ENCODE measurements around the gene CACHD1. TPM values are rescaled to one million over a fixed set of nuclear protein-coding genes. Genes with fewer than 3 reads are reported as not detected.

The CACHD1 gene
- total RNA-seq, 4 donors from 2014 or later = 23.6 to 36.1 (median 24.8) TPM

DNA sequence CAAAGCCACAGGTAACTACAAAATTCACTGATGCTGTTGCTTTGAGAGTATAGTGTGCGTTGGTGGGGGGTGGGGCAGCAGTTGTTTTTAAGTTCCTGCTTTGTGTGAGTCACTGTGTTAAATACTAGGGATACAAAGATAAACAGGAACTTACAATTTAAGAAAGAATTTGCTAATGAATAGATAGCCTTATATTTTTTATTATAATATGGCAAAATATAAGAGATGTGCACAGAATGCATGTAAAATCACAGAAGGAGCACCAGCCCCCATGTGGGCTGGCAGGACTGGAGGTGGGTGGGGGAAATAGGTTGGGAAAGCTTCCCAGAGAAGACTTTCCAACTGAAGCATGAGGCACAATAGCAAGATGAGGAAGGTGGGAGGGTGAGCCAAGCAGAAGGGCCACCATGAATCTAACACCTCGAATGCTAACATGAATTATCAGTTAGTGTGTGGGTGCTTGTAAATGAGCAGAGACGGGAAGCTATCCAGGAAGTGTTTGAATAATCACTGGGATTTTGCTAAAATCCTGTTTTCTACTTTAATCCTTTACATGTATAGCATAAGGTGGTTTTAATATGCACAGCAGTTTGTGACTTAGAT, 217.9 kb downstream of the CACHD1 start:
- TF ChIP-seq, protein P1, sequence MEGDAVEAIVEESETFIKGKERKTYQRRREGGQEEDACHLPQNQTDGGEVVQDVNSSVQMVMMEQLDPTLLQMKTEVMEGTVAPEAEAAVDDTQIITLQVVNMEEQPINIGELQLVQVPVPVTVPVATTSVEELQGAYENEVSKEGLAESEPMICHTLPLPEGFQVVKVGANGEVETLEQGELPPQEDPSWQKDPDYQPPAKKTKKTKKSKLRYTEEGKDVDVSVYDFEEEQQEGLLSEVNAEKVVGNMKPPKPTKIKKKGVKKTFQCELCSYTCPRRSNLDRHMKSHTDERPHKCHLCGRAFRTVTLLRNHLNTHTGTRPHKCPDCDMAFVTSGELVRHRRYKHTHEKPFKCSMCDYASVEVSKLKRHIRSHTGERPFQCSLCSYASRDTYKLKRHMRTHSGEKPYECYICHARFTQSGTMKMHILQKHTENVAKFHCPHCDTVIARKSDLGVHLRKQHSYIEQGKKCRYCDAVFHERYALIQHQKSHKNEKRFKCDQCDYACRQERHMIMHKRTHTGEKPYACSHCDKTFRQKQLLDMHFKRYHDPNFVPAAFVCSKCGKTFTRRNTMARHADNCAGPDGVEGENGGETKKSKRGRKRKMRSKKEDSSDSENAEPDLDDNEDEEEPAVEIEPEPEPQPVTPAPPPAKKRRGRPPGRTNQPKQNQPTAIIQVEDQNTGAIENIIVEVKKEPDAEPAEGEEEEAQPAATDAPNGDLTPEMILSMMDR (IDR thresholded peaks at IDR 0.05; ENCODE audit: low read depth) = no peak

DNA sequence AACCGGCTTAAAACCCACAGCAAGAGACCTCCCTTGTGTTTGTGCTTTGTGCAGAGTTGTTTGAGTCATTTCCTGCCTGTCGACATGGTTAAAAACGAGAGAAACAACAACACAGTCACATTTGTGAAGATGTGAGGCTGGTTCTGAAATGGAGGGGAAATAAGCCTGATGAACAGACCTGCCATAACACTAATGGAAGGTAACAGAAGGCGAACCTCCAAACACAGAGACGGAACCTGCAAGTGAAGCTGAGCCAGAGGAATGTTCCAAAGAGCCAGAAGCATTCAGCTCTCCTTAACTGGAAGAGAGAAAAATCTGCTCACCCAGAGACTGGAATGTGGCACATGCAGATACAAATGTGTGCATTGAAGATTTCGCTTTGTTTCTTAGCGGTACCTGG, 221.7 kb downstream of the CACHD1 start:
- TF ChIP-seq, protein P1 (IDR thresholded peaks at IDR 0.05; ENCODE audit: low read depth) = no peak

DNA sequence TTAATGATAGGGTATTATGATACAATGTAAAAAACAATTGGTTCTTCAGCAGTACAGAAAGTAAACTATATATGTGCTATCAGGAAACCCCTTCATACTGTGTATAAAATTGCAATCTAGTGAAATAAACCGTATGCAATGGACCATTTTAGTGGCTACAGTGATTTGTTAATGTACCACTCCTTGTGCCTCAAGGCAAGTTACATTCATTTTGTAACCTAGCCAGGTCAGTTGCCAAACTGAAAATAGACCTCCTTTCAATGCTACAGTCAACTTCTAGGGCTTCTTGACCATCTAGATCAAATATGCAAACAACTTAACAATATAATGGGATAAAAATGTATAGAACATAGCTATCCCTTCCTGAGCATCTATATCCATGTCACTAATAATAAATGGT, 223.0 kb downstream of the CACHD1 start:
- TF ChIP-seq, protein P1 (IDR thresholded peaks at IDR 0.05; ENCODE audit: low read depth) = no peak

DNA sequence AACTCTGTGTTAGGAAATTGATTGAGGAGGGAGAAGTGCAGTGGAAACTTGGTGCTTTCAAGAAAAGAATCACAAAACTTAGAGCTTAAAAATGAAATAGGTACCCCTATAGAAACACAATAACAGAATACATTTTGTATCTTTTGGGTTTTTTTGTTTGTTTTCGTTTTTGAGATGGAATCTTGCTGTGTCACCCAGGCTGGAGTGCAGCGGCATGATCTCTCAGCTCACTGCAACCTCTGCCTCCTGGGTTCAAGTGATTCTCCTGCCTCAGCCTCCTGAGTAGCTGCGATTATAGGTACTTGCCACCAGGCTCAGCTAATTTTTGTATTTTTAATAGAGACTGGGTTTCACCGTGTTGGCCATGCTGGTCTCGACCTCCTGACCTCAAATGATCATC, 223.5 kb downstream of the CACHD1 start:
- TF ChIP-seq, protein P1 (IDR thresholded peaks at IDR 0.05; ENCODE audit: low read depth) = no peak

DNA sequence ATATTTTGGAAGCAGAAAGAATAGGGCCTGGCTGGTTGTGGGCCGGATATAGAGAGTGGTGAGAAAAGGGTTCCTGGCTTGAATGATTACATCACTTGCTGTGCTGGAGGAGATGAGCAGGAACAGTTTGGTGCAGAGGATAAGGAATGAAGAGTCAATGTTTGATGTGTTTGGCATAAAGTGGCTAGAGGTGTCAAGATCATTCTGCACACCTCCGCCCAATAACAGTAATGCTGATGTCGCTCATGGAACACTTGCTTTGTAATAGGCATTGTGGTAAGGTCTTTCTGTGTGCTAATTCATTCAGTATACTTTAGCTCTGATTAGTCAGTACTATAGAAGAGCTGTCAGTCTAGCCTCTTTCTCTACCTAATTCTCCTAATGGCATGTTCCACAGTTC, 226.9 kb downstream of the CACHD1 start:
- TF ChIP-seq, protein P1 (IDR thresholded peaks at IDR 0.05; ENCODE audit: low read depth) = no peak

DNA sequence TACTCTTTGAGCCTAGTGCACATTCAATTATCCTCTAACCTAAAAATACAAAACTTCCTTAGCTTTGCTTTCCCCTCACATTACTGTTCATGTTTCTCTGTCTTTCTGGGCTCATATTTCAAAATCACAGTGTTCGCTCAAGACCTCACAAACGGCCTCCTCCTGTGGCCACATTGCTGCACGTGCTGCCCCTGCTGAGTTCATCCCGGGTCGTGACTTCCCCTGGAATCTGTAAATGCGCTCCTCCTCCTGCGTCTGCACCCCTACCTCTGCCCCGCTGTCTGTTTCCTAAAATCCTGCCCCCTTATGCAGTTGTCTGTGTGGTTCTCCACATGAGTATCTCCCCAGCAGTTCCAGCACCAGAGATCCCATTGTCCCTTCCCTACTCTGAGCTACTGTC, 229.4 kb downstream of the CACHD1 start:
- TF ChIP-seq, protein P1 (IDR thresholded peaks at IDR 0.05; ENCODE audit: low read depth) = no peak

DNA sequence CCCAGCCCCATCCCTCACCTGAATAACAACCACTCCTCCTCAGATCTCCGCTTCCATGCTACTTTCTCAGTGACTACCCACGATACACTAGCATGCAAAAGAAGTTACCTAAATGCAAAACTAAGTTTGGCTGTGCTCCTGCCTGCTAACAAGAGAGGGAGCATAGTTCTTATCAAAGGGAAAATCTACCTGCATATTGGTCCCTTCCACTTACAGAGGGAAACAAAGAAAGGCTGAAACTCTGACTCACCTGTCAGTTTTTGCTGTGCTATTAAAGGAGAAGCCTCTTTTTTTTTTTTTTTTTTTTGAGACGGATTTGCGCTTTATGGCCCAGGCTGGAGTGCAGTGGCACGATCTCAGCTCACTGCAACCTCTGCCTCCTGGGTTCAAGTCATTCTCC, 231.1 kb downstream of the CACHD1 start:
- TF ChIP-seq, protein P1 (IDR thresholded peaks at IDR 0.05; ENCODE audit: low read depth) = no peak

Data from subcutaneous adipose tissue (tissue), 4 donors.